H1 (cell line): Measurements from ENCODE around the gene ZSCAN25. TPM values are rescaled to one million over a fixed set of nuclear protein-coding genes. Genes with fewer than 3 reads are reported as not detected.

Experiments
- CBX8 ChIP-seq: fragments of 300-800, 300-1000 bp; sonication (generic); IDR thresholded peaks from 2 replicates; pipeline ENCODE4 v1.7.1; 2016; ENCODE audit warnings: low read depth, low read length, borderline replicate concordance
- RAD21 ChIP-seq, 2 experiments: IDR thresholded peaks in 1 of 2; conservative IDR thresholded peaks in 1 of 2; 2 replicates each; pipeline ENCODE4 v1.6.1; 2011; ENCODE audit warnings: low read depth in 2 of 2, low read length in 2 of 2, improper control_type of control experiment in 1 of 2, inconsistent platforms in 1 of 2, mild to moderate bottlenecking in 1 of 2, moderate library complexity in 1 of 2
- polyA plus RNA-seq, 7 experiments: library from polyadenylated mRNA; depleted of rRNA in 3 of 7; stranded (reverse) in 5 of 7; unstranded in 2 of 7; fragments of >200 nt in 5 of 7; fragments of 200-250 nt in 2 of 7; gene quantifications; 1 replicate in 5 of 7; 2 replicates in 1 of 7; 4 replicates in 1 of 7; pipeline versions ENCODE4 v1.2.1 to v1.2.3, GENCODE V29; 2011 to 2013; ENCODE audit warnings: missing spikeins in 2 of 7, mixed read lengths in 2 of 7
- total RNA-seq: library from RNA; stranded (reverse); fragmentation: NEBNext Ultra II Directional; extraction: Animal tissue kit (Norgen Biotek cat#: 25700); gene quantifications from 2 replicates; pipeline ENCODE4 v1.2.1, GENCODE V29; 2021

Gene ZSCAN25
- total and polyA plus RNA-seq, 2 of the 8 experiments (the other 6 are each of a cell fraction or from before 2014, with no cell fraction given) = 10.1 to 18.6 TPM

- TF ChIP-seq CBX8 = no peak
- no peak for TF ChIP-seq RAD21 (IDR thresholded peaks at IDR 0.05 in 1 of 2, conservative IDR thresholded peaks at IDR 0.05 in 1 of 2; ENCODE audit: low read depth in 2 of 2, low read length in 2 of 2)
- TF ChIP-seq, all 59 proteins: peak for 0
Measured at GRCh38 chr7:99605527-99605926, 11.2 kb upstream of the ZSCAN25 start (continued).
